CD14-positive monocyte (primary cell): Measurements from ENCODE around the gene C16orf54. TPM values are rescaled to one million over a fixed set of nuclear protein-coding genes. Genes with fewer than 3 reads are reported as not detected.
"Not testable (repeated sequence)": the region's sequence is repeated elsewhere in the genome, so short reads cannot be mapped to it uniquely, and the experiment has no call there.

Experiments
- DNase-seq, 3 donors: peaks; one replicate each; pipeline ENCODE4 v3.0.0-alpha.2; 2011 to 2022
- H2AFZ ChIP-seq: 2 replicates; pipeline ENCODE4 v1.6.0; 2012; ENCODE audit warnings: mild to moderate bottlenecking, low read depth, low read length, inconsistent platforms; ENCODE audit not compliant: insufficient read depth, poor library complexity, severe bottlenecking
- H3K27ac ChIP-seq, 2 donors: 1 replicate in 1 of 2; 2 replicates in 1 of 2; pipeline ENCODE4 v1.5.1; 2012 to 2013; ENCODE audit warnings: low read length in 2 of 2, control low read depth in 1 of 2, inconsistent platforms in 1 of 2, low read depth in 1 of 2, mild to moderate bottlenecking in 1 of 2
- H3K27me3 ChIP-seq, 2 donors: one replicate each; pipeline versions ENCODE4 v1.6.0 to v1.6.1; 2011 to 2013; ENCODE audit warnings: low read length in 2 of 2; ENCODE audit not compliant: control insufficient read depth in 2 of 2, insufficient read depth in 2 of 2
- H3K36me3 ChIP-seq, 2 donors: replicated peaks in 1 of 2; 1 replicate in 1 of 2; 2 replicates in 1 of 2; pipeline versions ENCODE4 v1.5.1 to v1.6.1; 2012 to 2013; ENCODE audit warnings: low read length in 2 of 2, control low read depth in 1 of 2, inconsistent platforms in 1 of 2, mild to moderate bottlenecking in 1 of 2; ENCODE audit not compliant: insufficient read depth in 2 of 2, control insufficient read depth in 1 of 2
- H3K4me1 ChIP-seq, 2 donors: 1 replicate in 1 of 2; 2 replicates in 1 of 2; pipeline versions ENCODE4 v1.5.1 to v1.6.1; 2012 to 2013; ENCODE audit warnings: low read length in 2 of 2, control low read depth in 1 of 2, inconsistent platforms in 1 of 2, mild to moderate bottlenecking in 1 of 2, moderate library complexity in 1 of 2; ENCODE audit not compliant: insufficient read depth in 2 of 2, control insufficient read depth in 1 of 2
- H3K4me2 ChIP-seq: replicated peaks from 2 replicates; pipeline ENCODE3; 2012; ENCODE audit warnings: low read length, moderate library complexity, mild to moderate bottlenecking; ENCODE audit not compliant: poor library complexity, severe bottlenecking; ENCODE audit errors: extremely low read depth
- H3K4me3 ChIP-seq, 3 experiments: fragments of 200-600 bp in 1 of 3; sonication (generic) in 1 of 3; replicated peaks in 1 of 3; 1 replicate in 2 of 3; 2 replicates in 1 of 3; pipeline ENCODE4 v1.5.1; 2011 to 2013; ENCODE audit warnings: low read length in 3 of 3, mild to moderate bottlenecking in 3 of 3, control low read depth in 2 of 3, low read depth in 2 of 3, inconsistent platforms in 1 of 3, moderate library complexity in 1 of 3
- H3K79me2 ChIP-seq: 2 replicates; pipeline ENCODE4 v1.6.0; 2012; ENCODE audit warnings: mild to moderate bottlenecking, control low read depth, inconsistent platforms, low read length, moderate library complexity; ENCODE audit not compliant: insufficient read depth
- H3K9ac ChIP-seq: 2 replicates; pipeline ENCODE4 v1.6.0; 2017; ENCODE audit warnings: low read length, mild to moderate bottlenecking; ENCODE audit not compliant: insufficient read depth, poor library complexity, severe bottlenecking
- H3K9me3 ChIP-seq, 2 donors: replicated peaks in 1 of 2; 1 replicate in 1 of 2; 2 replicates in 1 of 2; pipeline versions ENCODE4 v1.5.1 to v1.6.1; 2012 to 2013; ENCODE audit warnings: low read length in 2 of 2, control low read depth in 1 of 2; ENCODE audit not compliant: control insufficient read depth in 1 of 2, insufficient read depth in 1 of 2
- H4K20me1 ChIP-seq: 2 replicates; pipeline ENCODE4 v1.6.0; 2012; ENCODE audit warnings: mild to moderate bottlenecking, low read length, control low read depth, moderate library complexity; ENCODE audit not compliant: insufficient read depth
- H3K27ac Mint-ChIP-seq, 7 donors: one replicate each; pipeline ENCODE4 v1.8.0; 2020; ENCODE audit warnings: mild to moderate bottlenecking in 7 of 7, mixed read lengths in 7 of 7, moderate library complexity in 6 of 7, inconsistent platforms in 2 of 7
- H3K27me3 Mint-ChIP-seq, 3 donors: one replicate each; pipeline ENCODE4 v1.8.0; 2021 to 2022; ENCODE audit warnings: low read depth in 3 of 3, mild to moderate bottlenecking in 3 of 3, mixed read lengths in 3 of 3, moderate library complexity in 3 of 3, inconsistent platforms in 1 of 3
- H3K36me3 Mint-ChIP-seq, 2 donors: one replicate each; pipeline ENCODE4 v1.8.0; 2020; ENCODE audit warnings: mixed read lengths in 2 of 2, inconsistent platforms in 1 of 2, mild to moderate bottlenecking in 1 of 2
- H3K4me1 Mint-ChIP-seq: one replicate; pipeline ENCODE4 v1.8.0; 2020; ENCODE audit warnings: mild to moderate bottlenecking, mixed read lengths
- H3K4me3 Mint-ChIP-seq, 2 donors: one replicate each; pipeline ENCODE4 v1.8.0; 2020; ENCODE audit warnings: mild to moderate bottlenecking in 2 of 2, mixed read lengths in 2 of 2, moderate library complexity in 1 of 2
- H3K9me3 Mint-ChIP-seq, 7 donors: one replicate each; pipeline ENCODE4 v1.8.0; 2020 to 2022; ENCODE audit warnings: mixed read lengths in 7 of 7, mild to moderate bottlenecking in 6 of 7, moderate library complexity in 6 of 7, inconsistent platforms in 2 of 7
- CTCF ChIP-seq: fragments of 200-600 bp; IDR thresholded peaks from one replicate; pipeline ENCODE4 v1.8.0; 2022; ENCODE audit warnings: antibody characterized with exemption, mild to moderate bottlenecking
- WGBS: methylation state at CpG from one replicate; pipeline ENCODE4 v1.1.5; 2013; ENCODE audit warnings: missing lambda C conversion rate; ENCODE audit not compliant: insufficient coverage; 5-methylcytosine and 5-hydroxymethylcytosine counted together
- intact Hi-C, 2 donors: fragments of 100-400 bp; cut with micrococcal nuclease; formaldehyde crosslinking; loops; one replicate each; pipeline versions ENCODE4 v1.15.0 to v1.15.1; 2023
- polyA plus RNA-seq, 3 donors: library from polyadenylated mRNA; depleted of rRNA in 1 of 3; unstranded in 2 of 3; stranded (reverse) in 1 of 3; fragments of 300-500 nt in 2 of 3; fragments of >200 nt in 1 of 3; fragmentation: Illumina TruSeq in 2 of 3; gene quantifications; 1 replicate in 2 of 3; 2 replicates in 1 of 3; pipeline ENCODE4 v1.2.3, GENCODE V29; 2012 to 2021

C16orf54 gene
- polyA plus RNA-seq, 3 donors, result 24.6 to 32.0 (median 29.2) TPM

GRCh38 chr16:29696881-29697331, 48.9 kb downstream of the C16orf54 start:
- DNase-seq, result no peak

DNA sequence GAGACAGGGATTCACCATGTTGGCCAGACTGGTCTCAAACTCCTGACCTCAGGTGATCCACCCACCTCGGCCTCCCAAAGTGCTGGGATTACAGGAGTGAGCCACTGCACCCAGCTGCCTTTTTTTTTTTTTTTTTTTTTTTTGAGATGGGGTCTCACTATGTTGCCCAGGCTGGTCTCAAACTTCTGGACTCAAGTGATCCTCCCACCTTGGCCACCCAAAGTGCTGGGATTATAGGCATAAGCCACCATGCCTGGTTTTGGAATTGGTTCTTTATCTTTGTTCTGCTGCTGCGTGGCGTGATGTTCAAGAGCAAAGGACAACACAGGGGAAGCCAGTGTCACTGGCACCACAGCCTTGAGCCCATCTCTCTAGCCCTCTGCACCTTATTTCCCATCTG, 50.1 kb downstream of the C16orf54 start:
- not testable (repeated sequence) for H3K9ac ChIP-seq, DNase-seq, H3K4me3 Mint-ChIP-seq, H3K27ac ChIP-seq, H4K20me1 ChIP-seq, H3K4me1 ChIP-seq, H3K79me2 ChIP-seq, H3K27me3 Mint-ChIP-seq, H3K4me3 ChIP-seq, H3K36me3 Mint-ChIP-seq, H3K27me3 ChIP-seq, H2AFZ ChIP-seq, H3K27ac Mint-ChIP-seq, H3K4me2 ChIP-seq, H3K36me3 ChIP-seq
- 100% methylated on average over 2 of the region's 3 CpGs for WGBS
- H3K9me3 ChIP-seq, result peaks cover 8 to 18% of the 10 kb centered on the region in 2 donors
- H3K4me1 Mint-ChIP-seq, result peaks cover 11% of the 10 kb centered on the region
- peaks cover 7 to 20% (median 13%) of the 10 kb centered on the region in 7 donors for H3K9me3 Mint-ChIP-seq
- intact Hi-C loops, result loop anchor here (5.0 to 10.0 kb wide), 2 partner anchors 312 to 329 kb away; partner anchors contain the start of gene C16orf92 (in 1 of the 2)

More at GRCh38 chr16:29696881-29697331, 48.9 kb downstream of the C16orf54 start:
- H4K20me1 ChIP-seq, result no peaks in the 10 kb centered on the region
- H3K9ac ChIP-seq, result no peak overlapping the region
- Mint-ChIP-seq H3K27me3 (peaks cover 9 to 15% (median 10%) of the 10 kb centered on the region in 3 donors), H3K4me1 (peaks cover 15% of the 10 kb centered on the region), H3K36me3 (peaks cover 0 to 2% of the 10 kb centered on the region in 2 donors), H3K9me3 (peaks cover 8 to 25% (median 20%) of the 10 kb centered on the region in 7 donors), H3K4me3 (no peak overlapping the region), H3K27ac (no peak overlapping the region)
- H3K79me2 ChIP-seq, result no peaks in the 10 kb centered on the region
- no peak overlapping the region for H3K4me2 ChIP-seq
- H3K4me1 ChIP-seq, result peaks cover 8 to 14% of the 10 kb centered on the region in 2 donors
- H3K27ac ChIP-seq, result no peak overlapping the region
- no peak overlapping the region for H3K4me3 ChIP-seq
- H3K9me3 ChIP-seq, result peaks cover 8 to 18% of the 10 kb centered on the region in 2 donors
- no peak overlapping the region for H2AFZ ChIP-seq
- H3K27me3 ChIP-seq, result no peaks in the 10 kb centered on the region
- 97% methylated on average over 21 of the region's 21 CpGs for WGBS
- no peaks in the 10 kb centered on the region for H3K36me3 ChIP-seq
- intact Hi-C loops, result loop anchor here (5.0 to 10.0 kb wide), 2 partner anchors 310 to 328 kb away; partner anchors contain the start of gene C16orf92 (in 1 of the 2)
- TF ChIP-seq CTCF, result no peak
